ENCODE results near the gene CDCA5. TPM values are rescaled to one million over a fixed set of nuclear protein-coding genes. Genes with fewer than 3 reads are reported as not detected.

Gene CDCA5
- total RNA-seq, 1 donor from 2014 or later, result 16.5 TPM

DNA sequence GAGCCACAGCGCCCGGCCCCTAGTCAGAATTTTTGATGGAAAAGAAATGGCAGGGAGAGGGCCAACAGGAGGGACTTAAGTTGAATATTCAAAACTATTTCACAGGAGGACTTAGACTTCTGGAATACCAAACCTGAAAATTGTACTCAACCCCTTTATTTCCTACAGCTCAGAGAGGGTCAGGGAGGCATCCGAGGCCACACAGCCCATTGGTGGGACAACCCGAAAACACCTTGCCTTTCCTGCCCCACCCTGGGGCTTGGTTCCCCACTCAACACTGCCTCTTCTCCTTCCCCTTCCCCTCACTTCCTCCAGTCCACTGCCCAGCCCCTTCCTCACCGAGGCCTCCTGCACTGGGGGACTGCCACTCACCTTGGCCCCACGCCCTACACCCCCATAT lies 26.8 kb downstream of the CDCA5 start:
- TF ChIP-seq, protein P1, sequence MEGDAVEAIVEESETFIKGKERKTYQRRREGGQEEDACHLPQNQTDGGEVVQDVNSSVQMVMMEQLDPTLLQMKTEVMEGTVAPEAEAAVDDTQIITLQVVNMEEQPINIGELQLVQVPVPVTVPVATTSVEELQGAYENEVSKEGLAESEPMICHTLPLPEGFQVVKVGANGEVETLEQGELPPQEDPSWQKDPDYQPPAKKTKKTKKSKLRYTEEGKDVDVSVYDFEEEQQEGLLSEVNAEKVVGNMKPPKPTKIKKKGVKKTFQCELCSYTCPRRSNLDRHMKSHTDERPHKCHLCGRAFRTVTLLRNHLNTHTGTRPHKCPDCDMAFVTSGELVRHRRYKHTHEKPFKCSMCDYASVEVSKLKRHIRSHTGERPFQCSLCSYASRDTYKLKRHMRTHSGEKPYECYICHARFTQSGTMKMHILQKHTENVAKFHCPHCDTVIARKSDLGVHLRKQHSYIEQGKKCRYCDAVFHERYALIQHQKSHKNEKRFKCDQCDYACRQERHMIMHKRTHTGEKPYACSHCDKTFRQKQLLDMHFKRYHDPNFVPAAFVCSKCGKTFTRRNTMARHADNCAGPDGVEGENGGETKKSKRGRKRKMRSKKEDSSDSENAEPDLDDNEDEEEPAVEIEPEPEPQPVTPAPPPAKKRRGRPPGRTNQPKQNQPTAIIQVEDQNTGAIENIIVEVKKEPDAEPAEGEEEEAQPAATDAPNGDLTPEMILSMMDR (IDR thresholded peaks at IDR 0.05; ENCODE audit: unreplicated experiment), result no peak
- H3K36me3 Mint-ChIP-seq, result no peaks in the 10 kb centered on the region
- H3K4me3 Mint-ChIP-seq, result no peak overlapping the region
- no peak overlapping the region for H3K27ac Mint-ChIP-seq
- H3K4me1 Mint-ChIP-seq, result no peaks in the 10 kb centered on the region
- H3K9me3 Mint-ChIP-seq, result no peaks in the 10 kb centered on the region
- peaks cover 6% of the 10 kb centered on the region for H3K27me3 Mint-ChIP-seq (ENCODE audit: low read depth)
- no peak for DNase-seq (ENCODE audit: low spot score in 2 of 2, unreplicated experiment in 2 of 2)

DNA sequence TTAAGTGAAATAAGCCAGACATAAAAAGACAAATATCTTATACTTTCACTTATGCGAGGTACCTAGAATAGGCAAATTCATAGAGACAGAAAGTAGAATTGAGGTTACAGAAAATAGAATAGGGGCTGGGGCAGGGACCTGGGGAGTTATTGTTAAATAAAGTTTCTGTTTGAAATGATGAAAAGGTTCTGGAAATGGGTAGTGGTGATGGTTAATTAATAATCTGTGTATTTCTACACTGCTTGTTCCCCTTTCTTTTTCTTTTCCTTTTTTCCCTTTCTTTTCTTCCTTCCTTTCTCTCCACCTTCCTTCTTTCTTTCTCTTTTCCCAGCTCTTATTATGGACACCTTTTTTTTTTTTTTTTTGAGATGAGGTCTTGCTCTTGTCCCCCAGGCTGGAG lies 28.3 kb downstream of the CDCA5 start:
- no peak for DNase-seq (ENCODE audit: low spot score in 2 of 2, unreplicated experiment in 2 of 2)
- Mint-ChIP-seq H3K4me3 (no peak overlapping the region), H3K27ac (no peak overlapping the region), H3K36me3 (no peaks in the 10 kb centered on the region), H3K9me3 (no peaks in the 10 kb centered on the region), H3K4me1 (no peaks in the 10 kb centered on the region), H3K27me3 (ENCODE audit: low read depth) (peaks cover 6% of the 10 kb centered on the region)
- TF ChIP-seq, protein P1 (IDR thresholded peaks at IDR 0.05; ENCODE audit: unreplicated experiment), result no peak

DNA sequence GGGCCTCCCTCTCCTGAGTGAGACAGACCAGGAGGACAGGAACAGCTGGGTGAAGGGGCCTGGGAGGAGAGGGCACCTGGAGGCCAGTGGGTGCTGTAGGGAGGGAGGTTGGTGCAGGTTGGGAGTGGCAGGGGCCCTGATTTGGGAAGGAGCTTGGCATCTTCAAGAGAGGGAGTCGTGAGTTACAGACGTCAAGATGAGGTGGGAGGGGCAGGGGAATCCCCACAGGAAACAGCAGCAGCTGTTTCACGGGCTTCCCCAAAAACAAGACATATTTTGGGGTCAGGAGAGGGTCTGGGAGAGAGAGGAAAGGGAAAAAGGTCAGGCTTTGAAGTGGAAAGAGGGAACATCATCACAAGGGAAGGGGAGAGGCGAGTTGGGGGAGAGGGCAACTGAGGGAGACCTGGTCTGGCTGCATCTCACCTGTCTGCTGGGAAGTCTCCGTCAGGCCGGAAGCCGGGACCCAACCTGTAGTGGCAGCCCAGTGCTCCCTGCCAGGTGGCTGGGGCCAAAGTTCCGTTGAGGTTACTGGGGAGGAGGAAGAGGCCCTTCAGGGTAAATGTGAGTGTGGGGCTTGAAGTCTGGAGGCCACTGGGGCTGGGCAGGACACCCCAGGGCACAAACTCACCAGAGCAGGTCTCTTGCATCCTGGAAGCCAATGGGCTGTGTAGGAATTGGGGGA lies 29.9 kb downstream of the CDCA5 start:
- H3K27ac Mint-ChIP-seq, result no peak overlapping the region
- no peak overlapping the region for H3K4me3 Mint-ChIP-seq
- no peak for DNase-seq (ENCODE audit: low spot score in 2 of 2, unreplicated experiment in 2 of 2)
- H3K4me1 Mint-ChIP-seq, result no peaks in the 10 kb centered on the region
- peaks cover 5% of the 10 kb centered on the region for H3K27me3 Mint-ChIP-seq (ENCODE audit: low read depth)
- H3K9me3 Mint-ChIP-seq, result no peaks in the 10 kb centered on the region
- no peaks in the 10 kb centered on the region for H3K36me3 Mint-ChIP-seq
- TF ChIP-seq, protein P1 (IDR thresholded peaks at IDR 0.05; ENCODE audit: unreplicated experiment), result no peak

DNA sequence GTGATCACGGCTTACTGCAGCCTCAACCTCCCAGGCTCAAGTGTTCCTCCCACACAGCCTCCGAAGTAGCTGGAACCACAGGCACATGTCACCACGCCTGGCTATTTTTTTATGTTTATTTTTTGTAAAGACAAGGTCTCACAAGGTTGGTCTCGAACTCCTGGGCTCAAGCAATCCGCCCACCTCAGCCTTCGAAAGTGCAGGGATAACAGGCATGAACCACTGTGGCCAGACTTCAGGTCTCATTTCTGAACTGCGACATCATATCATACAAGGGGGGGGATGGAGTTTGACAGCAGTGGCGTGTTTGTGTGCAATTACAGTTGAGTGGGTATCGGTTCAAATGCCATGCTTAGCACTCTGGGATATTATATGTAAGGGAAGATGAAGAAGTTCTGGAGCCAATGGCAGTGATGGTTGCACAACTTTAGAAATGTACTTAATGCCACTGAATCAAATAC lies 32.4 kb downstream of the CDCA5 start:
- Mint-ChIP-seq H3K4me1 (no peaks in the 10 kb centered on the region), H3K4me3 (no peak overlapping the region), H3K27me3 (ENCODE audit: low read depth) (peaks cover 5% of the 10 kb centered on the region), H3K36me3 (no peaks in the 10 kb centered on the region), H3K9me3 (no peaks in the 10 kb centered on the region), H3K27ac (no peak overlapping the region)
- TF ChIP-seq, protein P1 (IDR thresholded peaks at IDR 0.05; ENCODE audit: unreplicated experiment), result no peak
- DNase-seq (ENCODE audit: low spot score in 2 of 2, unreplicated experiment in 2 of 2), result no peak

DNA sequence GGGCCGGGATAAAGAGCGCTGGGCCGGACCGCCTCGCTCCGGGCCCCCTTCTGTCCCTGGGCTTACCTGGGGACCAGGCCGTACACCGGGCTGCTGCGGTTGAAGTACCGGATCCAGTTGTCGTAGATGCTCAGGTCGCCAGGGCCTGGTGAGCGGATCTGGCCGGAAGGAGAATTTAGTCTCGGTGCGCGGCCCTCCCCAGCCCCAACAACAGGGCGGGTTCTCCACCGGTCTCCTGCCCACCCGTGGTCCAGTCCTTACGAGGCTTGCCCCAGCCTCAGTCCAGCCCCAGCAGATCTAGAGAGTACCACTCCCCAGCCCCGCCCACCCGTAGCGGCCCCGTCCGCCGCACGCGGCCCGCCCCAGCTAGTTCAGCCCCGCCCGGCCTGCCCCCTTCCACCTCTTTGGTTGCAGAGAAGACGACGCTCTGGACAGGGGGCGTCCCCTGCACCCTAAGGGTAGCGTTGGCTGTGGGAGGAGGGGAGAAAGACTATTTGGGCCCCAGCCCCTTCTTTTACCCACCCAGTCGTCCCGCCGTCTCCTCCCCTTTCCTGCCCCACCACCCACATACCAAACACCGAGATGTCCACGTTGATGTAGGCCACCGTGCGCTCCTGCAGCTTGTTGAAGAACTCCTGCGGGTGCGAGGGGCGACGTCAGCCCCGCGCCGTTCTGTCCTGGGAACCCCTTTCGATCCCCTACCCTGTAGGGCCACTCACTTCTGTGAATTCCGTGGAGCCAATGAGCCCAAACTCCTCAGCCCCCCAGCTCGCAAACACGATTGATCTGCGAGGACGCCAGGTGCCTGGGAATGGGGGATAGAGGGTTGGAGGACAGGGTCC lies 36.0 kb downstream of the CDCA5 start:
- no peaks in the 10 kb centered on the region for H3K27me3 Mint-ChIP-seq (ENCODE audit: low read depth)
- H3K36me3 Mint-ChIP-seq, result peaks cover 3% of the 10 kb centered on the region
- peaks cover 2% of the 10 kb centered on the region for H3K4me1 Mint-ChIP-seq
- no peaks in the 10 kb centered on the region for H3K9me3 Mint-ChIP-seq
- H3K4me3 Mint-ChIP-seq, result peak overlapping the region; percentile 51
- TF ChIP-seq, protein P1 (IDR thresholded peaks at IDR 0.05; ENCODE audit: unreplicated experiment), result no peak
- no peak for DNase-seq (ENCODE audit: low spot score in 2 of 2, unreplicated experiment in 2 of 2)
- H3K27ac Mint-ChIP-seq, result no peak overlapping the region
